Tibial artery (tissue), 4 donors: Measurements from ENCODE around the gene CDH2.

Source experiments
- DNase-seq, 2 donors: peaks; one replicate each; pipeline ENCODE4 v3.0.0-alpha.2; 2019
- H3K27ac ChIP-seq, 2 donors: fragments of 200-600 bp; sonication (generic) in 1 of 2; 1 replicate in 1 of 2; 2 replicates in 1 of 2; pipeline ENCODE4 v1.5.1; 2018 to 2019; ENCODE audit warnings: mild to moderate bottlenecking in 1 of 2
- H3K27me3 ChIP-seq, 2 donors: fragments of 200-600 bp; sonication (generic) in 1 of 2; one replicate each; pipeline versions ENCODE4 v1.5.1 to v1.6.0; 2016 to 2019
- H3K36me3 ChIP-seq, 3 donors: fragments of 200-600 bp; sonication (generic) in 2 of 3; one replicate each; pipeline ENCODE4 v1.5.1; 2016 to 2019; ENCODE audit warnings: mild to moderate bottlenecking in 2 of 3
- H3K4me1 ChIP-seq, 4 donors: fragments of 200-600 bp; sonication (generic) in 2 of 4; 1 replicate in 3 of 4; 2 replicates in 1 of 4; pipeline ENCODE4 v1.5.1; 2016 to 2019
- H3K4me3 ChIP-seq, 2 donors: fragments of 200-600 bp; sonication (generic) in 1 of 2; 1 replicate in 1 of 2; 2 replicates in 1 of 2; pipeline ENCODE4 v1.5.1; 2018 to 2019; ENCODE audit warnings: mild to moderate bottlenecking in 2 of 2
- H3K9me3 ChIP-seq, 3 donors: fragments of 200-600 bp; sonication (generic) in 1 of 3; one replicate each; pipeline ENCODE4 v1.5.1; 2016 to 2019
- intact Hi-C: fragments of 100-400 bp; cut with DNase I; formaldehyde crosslinking; loops from one replicate; pipeline ENCODE4 v1.15.0; 2023; ENCODE audit warnings: low total_unique reads
- TF ChIP-seq, protein P1 (sequence below), 2 experiments: fragments of 200-600 bp in 1 of 2; fragments of 450-650 bp in 1 of 2; IDR thresholded peaks; one replicate each; pipeline ENCODE4 v1.5.1; 2017 to 2019; ENCODE audit warnings: antibody characterized with exemption in 2 of 2, mild to moderate bottlenecking in 1 of 2, moderate library complexity in 1 of 2

CDH2 gene

DNA sequence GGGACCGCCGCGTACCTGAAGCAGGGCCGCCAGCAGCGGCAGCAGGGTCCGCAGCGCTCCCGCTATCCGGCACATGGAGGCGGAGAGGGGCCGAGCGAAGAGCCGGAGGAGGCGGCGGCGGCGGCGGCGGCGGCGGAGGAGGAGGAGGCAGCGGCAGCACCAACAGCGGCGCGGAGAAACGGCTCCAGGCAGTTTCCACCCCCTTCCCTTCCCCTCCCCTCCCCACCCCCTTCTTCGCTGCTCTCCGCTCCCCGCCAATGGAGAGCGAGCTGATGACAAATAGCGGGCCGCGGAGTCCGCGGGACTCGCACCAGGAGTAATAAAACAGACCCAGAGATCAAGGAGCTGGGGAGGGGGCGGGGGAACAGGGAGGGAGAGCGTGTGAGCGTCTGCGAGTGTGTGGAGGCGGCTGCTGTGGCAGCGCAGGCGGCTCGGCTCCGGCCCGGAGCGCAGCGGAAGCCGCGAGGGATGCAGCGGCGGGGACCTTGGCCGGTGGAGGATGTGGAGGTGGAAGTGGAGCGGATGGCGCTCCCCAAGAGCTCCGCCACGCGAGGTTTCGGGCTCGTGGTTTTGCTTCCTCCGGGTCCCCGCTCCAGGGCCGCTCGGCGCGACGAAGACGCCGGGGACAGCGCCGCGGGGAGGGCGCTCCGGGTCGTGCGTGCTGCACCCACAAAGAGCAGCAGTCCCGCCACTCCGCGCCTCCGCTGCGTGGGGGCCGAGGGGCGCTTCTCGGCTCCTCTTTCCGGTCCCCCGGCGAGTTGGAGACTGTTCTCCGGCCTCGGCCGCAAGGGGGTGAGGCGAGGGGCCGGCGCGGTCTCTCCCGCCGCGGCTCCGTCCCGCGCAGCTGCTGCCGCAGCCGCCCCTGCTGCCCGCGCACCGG lies at the start of gene CDH2:
CDH2 (minus strand) TSS at position 183 of the 880 bp plus-strand sequence; CDS start at position 75, 108 bp downstream.
- Histone ChIP-seq H3K27me3 (peaks cover 0 to 19% of the 10 kb centered on the region in 2 donors), H3K36me3 (no peaks in the 10 kb centered on the region), H3K4me1 (peaks cover 0 to 32% (median 23%) of the 10 kb centered on the region in 4 donors), H3K9me3 (no peaks in the 10 kb centered on the region), H3K4me3 (peak within 1 kb of the TSS; percentile 61 to 76), H3K27ac (peak within 1 kb of the TSS; percentile 55 to 69)
- DNase-seq, result no peak
- intact Hi-C loops, result no loop called here
- TF ChIP-seq, protein P1, sequence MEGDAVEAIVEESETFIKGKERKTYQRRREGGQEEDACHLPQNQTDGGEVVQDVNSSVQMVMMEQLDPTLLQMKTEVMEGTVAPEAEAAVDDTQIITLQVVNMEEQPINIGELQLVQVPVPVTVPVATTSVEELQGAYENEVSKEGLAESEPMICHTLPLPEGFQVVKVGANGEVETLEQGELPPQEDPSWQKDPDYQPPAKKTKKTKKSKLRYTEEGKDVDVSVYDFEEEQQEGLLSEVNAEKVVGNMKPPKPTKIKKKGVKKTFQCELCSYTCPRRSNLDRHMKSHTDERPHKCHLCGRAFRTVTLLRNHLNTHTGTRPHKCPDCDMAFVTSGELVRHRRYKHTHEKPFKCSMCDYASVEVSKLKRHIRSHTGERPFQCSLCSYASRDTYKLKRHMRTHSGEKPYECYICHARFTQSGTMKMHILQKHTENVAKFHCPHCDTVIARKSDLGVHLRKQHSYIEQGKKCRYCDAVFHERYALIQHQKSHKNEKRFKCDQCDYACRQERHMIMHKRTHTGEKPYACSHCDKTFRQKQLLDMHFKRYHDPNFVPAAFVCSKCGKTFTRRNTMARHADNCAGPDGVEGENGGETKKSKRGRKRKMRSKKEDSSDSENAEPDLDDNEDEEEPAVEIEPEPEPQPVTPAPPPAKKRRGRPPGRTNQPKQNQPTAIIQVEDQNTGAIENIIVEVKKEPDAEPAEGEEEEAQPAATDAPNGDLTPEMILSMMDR (IDR thresholded peaks at IDR 0.05), result no peak

DNA sequence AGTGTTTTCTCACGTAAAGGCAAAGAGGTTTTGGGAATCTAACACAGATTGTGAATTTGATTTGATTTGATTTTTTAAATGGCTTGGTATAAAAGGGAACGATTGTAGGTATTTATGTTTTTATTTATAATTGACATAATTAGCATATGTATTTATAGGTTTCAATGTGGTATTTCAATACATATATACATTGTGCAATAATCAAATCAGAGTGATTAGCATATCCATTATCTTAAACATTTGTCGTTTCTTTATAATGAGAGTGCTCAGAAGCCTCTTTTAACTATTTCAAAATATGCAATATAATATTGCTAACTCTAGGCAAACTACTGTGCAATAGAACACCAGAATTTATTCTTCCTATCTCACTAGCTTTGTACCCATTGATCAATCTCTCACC lies 35.1 kb upstream of the CDH2 start:
- Histone ChIP-seq H3K27ac (no peak overlapping the region), H3K4me3 (no peak overlapping the region), H3K4me1 (no peaks in the 10 kb centered on the region), H3K9me3 (no peaks in the 10 kb centered on the region), H3K36me3 (no peaks in the 10 kb centered on the region), H3K27me3 (no peaks in the 10 kb centered on the region)
- intact Hi-C loops, result no loop called here
- DNase-seq, result no peak
- TF ChIP-seq, protein P1 (IDR thresholded peaks at IDR 0.05), result no peak

DNA sequence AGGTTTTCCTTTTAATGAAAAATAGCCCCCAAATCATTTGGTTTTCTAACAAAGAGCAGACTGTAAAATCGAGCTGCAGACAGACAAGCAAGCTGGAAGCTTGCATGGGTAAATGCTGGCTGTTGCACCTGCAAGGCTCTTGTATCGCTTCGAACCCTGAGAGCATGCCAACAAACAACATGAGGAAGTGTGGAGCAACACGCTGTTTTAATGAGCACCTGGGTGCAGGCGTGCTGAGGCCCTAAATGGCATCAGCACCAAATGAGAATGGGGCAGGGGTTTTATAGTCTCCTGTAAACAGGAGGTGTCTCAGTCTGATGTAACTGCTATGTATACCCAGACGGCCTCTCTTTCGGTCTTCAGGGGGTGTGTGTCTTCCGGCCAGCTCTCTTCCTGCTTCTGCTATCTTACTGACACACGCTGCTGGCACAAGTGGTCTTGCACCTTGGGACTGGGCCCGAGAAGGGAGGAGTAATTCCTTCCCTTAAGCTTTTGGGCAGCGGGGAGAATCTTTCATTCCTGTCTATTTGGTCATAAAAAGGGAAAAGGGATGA lies 31.9 kb upstream of the CDH2 start:
- TF ChIP-seq, protein P1 (IDR thresholded peaks at IDR 0.05), result no peak
- no peaks in the 10 kb centered on the region for H3K9me3 ChIP-seq
- H3K27ac ChIP-seq, result no peak overlapping the region
- no peak overlapping the region for H3K4me3 ChIP-seq
- intact Hi-C loops, result no loop called here
- no peaks in the 10 kb centered on the region for H3K36me3 ChIP-seq
- no peaks in the 10 kb centered on the region for H3K27me3 ChIP-seq
- peaks cover 0 to 5% (median 0%) of the 10 kb centered on the region in 4 donors for H3K4me1 ChIP-seq
- DNase-seq, result no peak

DNA sequence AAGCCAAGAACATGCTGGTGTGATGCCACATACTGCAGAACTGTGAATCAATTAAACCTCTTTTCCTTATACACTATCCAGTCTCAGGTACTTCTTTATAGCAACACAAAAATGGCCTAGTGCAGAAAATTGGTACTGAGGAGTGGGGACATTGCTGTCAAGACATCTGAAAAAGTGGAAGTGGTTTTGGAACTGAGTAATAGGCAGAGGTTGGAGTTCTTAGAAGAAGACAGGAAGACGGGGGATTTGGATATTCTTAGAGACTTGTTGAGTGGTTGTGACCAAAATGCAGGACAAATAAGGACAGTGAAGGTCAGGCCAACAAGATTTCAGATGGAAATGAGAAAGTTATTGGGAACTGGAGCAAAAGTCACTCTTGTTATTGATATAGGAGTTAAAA lies 31.3 kb upstream of the CDH2 start:
- DNase-seq, result no peak
- intact Hi-C loops, result no loop called here
- no peaks in the 10 kb centered on the region for H3K36me3 ChIP-seq
- TF ChIP-seq, protein P1 (IDR thresholded peaks at IDR 0.05), result no peak
- H3K4me3 ChIP-seq, result no peak overlapping the region
- no peaks in the 10 kb centered on the region for H3K9me3 ChIP-seq
- H3K4me1 ChIP-seq, result peaks cover 0 to 5% (median 0%) of the 10 kb centered on the region in 4 donors
- H3K27me3 ChIP-seq, result no peaks in the 10 kb centered on the region
- no peak overlapping the region for H3K27ac ChIP-seq

DNA sequence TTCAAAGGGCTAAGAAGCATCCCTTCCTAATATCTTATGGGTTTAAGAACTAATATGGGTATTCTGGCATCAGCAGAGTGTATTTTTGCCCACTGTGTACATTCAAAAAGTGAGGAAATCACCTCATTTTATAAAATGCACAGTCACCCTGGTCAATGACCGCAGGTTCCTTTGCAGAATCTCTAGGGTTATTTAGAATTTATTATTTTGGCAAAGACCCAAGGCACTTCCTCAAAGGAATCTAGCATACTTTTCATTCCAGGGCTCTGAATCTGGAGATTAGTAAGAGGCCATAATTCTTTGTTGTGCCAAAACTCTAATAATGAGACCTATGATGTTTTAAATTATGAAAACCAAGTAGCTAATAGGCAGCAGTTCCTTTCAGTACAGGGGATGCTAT lies 27.2 kb upstream of the CDH2 start:
- no peak overlapping the region for H3K4me3 ChIP-seq
- H3K36me3 ChIP-seq, result no peaks in the 10 kb centered on the region
- no peak overlapping the region for H3K27ac ChIP-seq
- TF ChIP-seq, protein P1 (IDR thresholded peaks at IDR 0.05), result no peak
- peaks cover 0 to 5% (median 0%) of the 10 kb centered on the region in 4 donors for H3K4me1 ChIP-seq
- intact Hi-C loops, result no loop called here
- no peak for DNase-seq
- H3K9me3 ChIP-seq, result no peaks in the 10 kb centered on the region
- H3K27me3 ChIP-seq, result no peaks in the 10 kb centered on the region
